Measurements from ENCODE around the gene SMOC1.

DNA sequence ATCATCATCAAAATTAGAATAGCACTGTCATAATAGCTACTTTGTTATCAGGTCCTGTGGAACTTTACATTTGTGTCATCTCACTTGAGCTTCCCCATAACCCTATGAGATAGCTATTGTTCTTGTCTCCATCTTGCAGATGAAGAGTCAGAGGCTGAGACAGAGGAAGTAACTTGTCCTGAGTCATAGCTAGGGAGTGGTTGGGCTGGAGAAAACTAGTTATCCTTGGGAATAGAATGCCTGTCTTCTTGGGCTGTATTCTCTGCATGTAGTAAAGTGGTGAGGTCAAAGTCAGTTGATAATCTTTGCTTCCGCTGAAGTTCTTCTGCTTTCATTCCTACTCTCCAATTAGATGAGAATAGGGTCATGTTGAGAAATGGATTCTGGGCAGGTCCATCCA, 117.0 kb downstream of the SMOC1 start:
- TF ChIP-seq, protein P1, sequence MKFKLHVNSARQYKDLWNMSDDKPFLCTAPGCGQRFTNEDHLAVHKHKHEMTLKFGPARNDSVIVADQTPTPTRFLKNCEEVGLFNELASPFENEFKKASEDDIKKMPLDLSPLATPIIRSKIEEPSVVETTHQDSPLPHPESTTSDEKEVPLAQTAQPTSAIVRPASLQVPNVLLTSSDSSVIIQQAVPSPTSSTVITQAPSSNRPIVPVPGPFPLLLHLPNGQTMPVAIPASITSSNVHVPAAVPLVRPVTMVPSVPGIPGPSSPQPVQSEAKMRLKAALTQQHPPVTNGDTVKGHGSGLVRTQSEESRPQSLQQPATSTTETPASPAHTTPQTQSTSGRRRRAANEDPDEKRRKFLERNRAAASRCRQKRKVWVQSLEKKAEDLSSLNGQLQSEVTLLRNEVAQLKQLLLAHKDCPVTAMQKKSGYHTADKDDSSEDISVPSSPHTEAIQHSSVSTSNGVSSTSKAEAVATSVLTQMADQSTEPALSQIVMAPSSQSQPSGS (IDR thresholded peaks at IDR 0.05; ENCODE audit: low read length) = no peak
- TF ChIP-seq, protein P2, sequence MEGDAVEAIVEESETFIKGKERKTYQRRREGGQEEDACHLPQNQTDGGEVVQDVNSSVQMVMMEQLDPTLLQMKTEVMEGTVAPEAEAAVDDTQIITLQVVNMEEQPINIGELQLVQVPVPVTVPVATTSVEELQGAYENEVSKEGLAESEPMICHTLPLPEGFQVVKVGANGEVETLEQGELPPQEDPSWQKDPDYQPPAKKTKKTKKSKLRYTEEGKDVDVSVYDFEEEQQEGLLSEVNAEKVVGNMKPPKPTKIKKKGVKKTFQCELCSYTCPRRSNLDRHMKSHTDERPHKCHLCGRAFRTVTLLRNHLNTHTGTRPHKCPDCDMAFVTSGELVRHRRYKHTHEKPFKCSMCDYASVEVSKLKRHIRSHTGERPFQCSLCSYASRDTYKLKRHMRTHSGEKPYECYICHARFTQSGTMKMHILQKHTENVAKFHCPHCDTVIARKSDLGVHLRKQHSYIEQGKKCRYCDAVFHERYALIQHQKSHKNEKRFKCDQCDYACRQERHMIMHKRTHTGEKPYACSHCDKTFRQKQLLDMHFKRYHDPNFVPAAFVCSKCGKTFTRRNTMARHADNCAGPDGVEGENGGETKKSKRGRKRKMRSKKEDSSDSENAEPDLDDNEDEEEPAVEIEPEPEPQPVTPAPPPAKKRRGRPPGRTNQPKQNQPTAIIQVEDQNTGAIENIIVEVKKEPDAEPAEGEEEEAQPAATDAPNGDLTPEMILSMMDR (IDR thresholded peaks at IDR 0.05; ENCODE audit: control extremely low read depth in 1 of 3, insufficient read depth in 1 of 3, low read depth in 1 of 3, low read length in 3 of 3) = no peak
- no peak for TF ChIP-seq SP1 (IDR thresholded peaks at IDR 0.05; ENCODE audit: low read depth, low read length)
- no peak for TF ChIP-seq POLR2A (IDR thresholded peaks at IDR 0.05; ENCODE audit: control extremely low read depth in 1 of 2, low read depth in 2 of 2, low read length in 2 of 2)
- TF ChIP-seq RAD21 (IDR thresholded peaks at IDR 0.05 in 1 of 2, conservative IDR thresholded peaks at IDR 0.05 in 1 of 2; ENCODE audit: low read depth in 2 of 2, low read length in 2 of 2) = no peak
- no peak for TF ChIP-seq CTBP2 (IDR thresholded peaks at IDR 0.05; ENCODE audit: borderline replicate concordance, insufficient read depth, insufficient read length, low read length)

Data from H1 (cell line).